ENCODE results near the gene ZNF664.

DNA sequence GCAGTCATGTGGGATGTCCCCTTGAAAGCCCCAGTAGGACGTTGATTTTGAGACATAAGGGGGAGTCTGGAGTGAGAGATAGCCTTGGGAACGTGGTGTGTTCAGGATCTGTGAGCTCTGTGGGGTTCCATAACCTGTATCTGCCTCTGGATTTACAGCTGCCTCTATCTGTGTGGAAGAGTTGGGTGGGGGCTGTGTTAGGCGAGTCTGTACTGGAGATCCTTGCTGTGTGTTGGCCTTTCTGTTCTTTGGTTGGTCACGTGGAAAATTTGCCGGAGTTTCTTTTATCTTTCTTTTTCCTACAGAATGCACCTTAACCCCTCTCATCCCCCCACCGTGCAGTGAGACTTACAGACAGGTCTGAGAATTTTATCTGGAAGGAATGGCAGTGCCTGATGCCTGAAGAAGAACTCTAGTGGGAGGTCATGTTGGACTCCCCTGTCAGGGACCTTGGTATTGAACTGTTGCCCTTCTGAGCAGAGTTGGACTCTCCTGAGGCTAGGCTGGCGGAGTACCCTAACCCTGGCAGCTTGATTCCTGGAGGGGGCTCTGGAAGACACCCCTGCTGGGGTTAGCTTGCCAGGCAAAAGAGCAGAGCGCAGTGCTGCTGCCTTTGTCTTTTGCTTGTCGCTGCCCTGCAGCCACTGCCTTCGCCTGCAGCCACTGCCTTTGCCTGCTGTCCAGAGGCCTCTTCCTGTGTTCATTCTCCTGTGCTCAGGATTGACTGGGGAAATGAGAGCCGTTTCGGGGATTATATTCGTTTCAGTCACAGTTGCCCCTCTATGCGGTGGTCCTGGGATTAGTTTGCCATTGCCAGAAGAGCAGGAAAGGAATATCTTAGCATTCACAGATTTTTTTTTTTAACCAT, 34.1 kb downstream of the ZNF664 start:
- TF ChIP-seq, protein P1, sequence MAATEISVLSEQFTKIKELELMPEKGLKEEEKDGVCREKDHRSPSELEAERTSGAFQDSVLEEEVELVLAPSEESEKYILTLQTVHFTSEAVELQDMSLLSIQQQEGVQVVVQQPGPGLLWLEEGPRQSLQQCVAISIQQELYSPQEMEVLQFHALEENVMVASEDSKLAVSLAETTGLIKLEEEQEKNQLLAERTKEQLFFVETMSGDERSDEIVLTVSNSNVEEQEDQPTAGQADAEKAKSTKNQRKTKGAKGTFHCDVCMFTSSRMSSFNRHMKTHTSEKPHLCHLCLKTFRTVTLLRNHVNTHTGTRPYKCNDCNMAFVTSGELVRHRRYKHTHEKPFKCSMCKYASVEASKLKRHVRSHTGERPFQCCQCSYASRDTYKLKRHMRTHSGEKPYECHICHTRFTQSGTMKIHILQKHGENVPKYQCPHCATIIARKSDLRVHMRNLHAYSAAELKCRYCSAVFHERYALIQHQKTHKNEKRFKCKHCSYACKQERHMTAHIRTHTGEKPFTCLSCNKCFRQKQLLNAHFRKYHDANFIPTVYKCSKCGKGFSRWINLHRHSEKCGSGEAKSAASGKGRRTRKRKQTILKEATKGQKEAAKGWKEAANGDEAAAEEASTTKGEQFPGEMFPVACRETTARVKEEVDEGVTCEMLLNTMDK (IDR thresholded peaks at IDR 0.05; ENCODE audit: borderline replicate concordance, insufficient read depth, low read depth, low read length, poor library complexity, severe bottlenecking): no peak
- TF ChIP-seq ZNF445 (CRISPR knock-in tag; IDR thresholded peaks at IDR 0.05; ENCODE audit: low read depth): no peak
- TF ChIP-seq TARDBP (IDR thresholded peaks at IDR 0.05): no peak
- TF ChIP-seq ZNF165 (CRISPR knock-in tag; IDR thresholded peaks at IDR 0.05; ENCODE audit: borderline replicate concordance): no peak
- no peak for TF ChIP-seq DIDO1 (tag; IDR thresholded peaks at IDR 0.05; ENCODE audit: low read depth)
- TF ChIP-seq, protein P2, sequence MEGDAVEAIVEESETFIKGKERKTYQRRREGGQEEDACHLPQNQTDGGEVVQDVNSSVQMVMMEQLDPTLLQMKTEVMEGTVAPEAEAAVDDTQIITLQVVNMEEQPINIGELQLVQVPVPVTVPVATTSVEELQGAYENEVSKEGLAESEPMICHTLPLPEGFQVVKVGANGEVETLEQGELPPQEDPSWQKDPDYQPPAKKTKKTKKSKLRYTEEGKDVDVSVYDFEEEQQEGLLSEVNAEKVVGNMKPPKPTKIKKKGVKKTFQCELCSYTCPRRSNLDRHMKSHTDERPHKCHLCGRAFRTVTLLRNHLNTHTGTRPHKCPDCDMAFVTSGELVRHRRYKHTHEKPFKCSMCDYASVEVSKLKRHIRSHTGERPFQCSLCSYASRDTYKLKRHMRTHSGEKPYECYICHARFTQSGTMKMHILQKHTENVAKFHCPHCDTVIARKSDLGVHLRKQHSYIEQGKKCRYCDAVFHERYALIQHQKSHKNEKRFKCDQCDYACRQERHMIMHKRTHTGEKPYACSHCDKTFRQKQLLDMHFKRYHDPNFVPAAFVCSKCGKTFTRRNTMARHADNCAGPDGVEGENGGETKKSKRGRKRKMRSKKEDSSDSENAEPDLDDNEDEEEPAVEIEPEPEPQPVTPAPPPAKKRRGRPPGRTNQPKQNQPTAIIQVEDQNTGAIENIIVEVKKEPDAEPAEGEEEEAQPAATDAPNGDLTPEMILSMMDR (IDR thresholded peaks at IDR 0.05 in 2 of 3, conservative IDR thresholded peaks at IDR 0.05 in 1 of 3; ENCODE audit: insufficient read depth in 2 of 3, low read depth in 1 of 3, low read length in 3 of 3): no peak
- TF ChIP-seq, protein P3, sequence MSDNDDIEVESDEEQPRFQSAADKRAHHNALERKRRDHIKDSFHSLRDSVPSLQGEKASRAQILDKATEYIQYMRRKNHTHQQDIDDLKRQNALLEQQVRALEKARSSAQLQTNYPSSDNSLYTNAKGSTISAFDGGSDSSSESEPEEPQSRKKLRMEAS (CRISPR knock-in tag; IDR thresholded peaks at IDR 0.05): no peak
- no peak for TF ChIP-seq SMC3 (conservative IDR thresholded peaks at IDR 0.05; ENCODE audit: insufficient read depth, low read depth, low read length)
- TF ChIP-seq SREBF2 (CRISPR knock-in tag; IDR thresholded peaks at IDR 0.05): no peak
- TF ChIP-seq EZH2 (IDR thresholded peaks at IDR 0.05; ENCODE audit: borderline replicate concordance, low read depth, low read length): no peak
- no peak for TF ChIP-seq YY1 (IDR thresholded peaks at IDR 0.05; ENCODE audit: borderline replicate concordance in 1 of 3, control insufficient read depth in 1 of 3, extremely low read depth in 1 of 3, insufficient read depth in 3 of 3, insufficient read length in 1 of 3, insufficient replicate concordance in 2 of 3, low read depth in 1 of 3, low read length in 2 of 3)
